ENCODE results near the gene CYB5R2. TPM values are rescaled to one million over a fixed set of nuclear protein-coding genes. Genes with fewer than 3 reads are reported as not detected.

CYB5R2 gene
- polyA plus RNA-seq, 1 of the 3 experiments (the other 2 are of a cell fraction): 0.20 TPM

DNA sequence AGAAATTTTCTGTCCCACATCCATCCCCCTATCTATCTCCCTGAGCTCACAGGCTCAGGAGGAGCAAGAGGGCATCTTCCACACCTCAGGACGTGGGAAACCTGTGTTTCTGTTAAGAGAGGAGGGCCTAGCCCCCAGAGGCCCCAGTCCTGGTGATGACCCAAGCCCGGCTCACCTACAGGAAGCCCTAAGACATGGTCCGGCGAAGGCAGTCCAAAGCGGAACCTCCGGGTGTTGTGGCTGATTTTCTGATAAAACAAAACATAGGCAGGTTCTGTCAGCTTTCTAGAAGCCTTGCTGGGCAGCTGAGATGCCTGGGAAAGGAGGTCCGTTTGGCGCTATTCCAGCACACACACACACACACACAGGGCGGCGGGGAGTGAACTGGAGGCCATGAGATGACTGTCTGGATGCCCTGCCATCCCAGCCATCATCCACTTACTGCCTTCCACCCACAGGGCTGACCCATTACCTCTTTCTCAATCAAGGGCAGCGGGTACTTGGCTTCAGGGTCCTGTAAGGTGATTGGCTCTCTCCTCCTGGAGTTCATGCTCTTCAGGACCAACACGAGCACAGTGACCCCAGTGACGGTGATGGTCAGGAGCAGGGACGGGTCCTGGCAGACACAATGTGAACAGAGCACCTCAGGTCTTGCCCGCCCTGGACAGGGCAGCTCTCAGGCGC lies 882 bp downstream of the CYB5R2 start:
- Histone ChIP-seq H3K4me2 (no peak overlapping the region), H3K4me1 (ENCODE audit: control insufficient read depth in 1 of 2, insufficient read depth in 2 of 2, low read depth in 1 of 2, low read length in 1 of 2) (peaks cover 0 to 7% of the 10 kb centered on the region in 2 experiments; a peak in 1 of 4 replicates), H3K4me3 (ENCODE audit: low read depth in 2 of 2, low read length in 1 of 2) (no peak overlapping the region), H3K9me2 (no peaks in the 10 kb centered on the region), H3K27ac (ENCODE audit: low read depth in 2 of 2, low read length in 1 of 2) (no peak overlapping the region), H3K36me3 (replicated peaks in 1 of 2; ENCODE audit: control insufficient read depth in 1 of 2, insufficient read depth in 2 of 2, low read length in 1 of 2) (no peaks in the 10 kb centered on the region), H3F3A (replicated peaks; ENCODE audit: insufficient read depth) (no peaks in the 10 kb centered on the region), H2AFZ (ENCODE audit: low read depth) (no peak overlapping the region), H4K20me1 (ENCODE audit: insufficient read depth) (no peaks in the 10 kb centered on the region), H3K9me3 (no peaks in the 10 kb centered on the region), H3K79me2 (ENCODE audit: insufficient read depth) (no peaks in the 10 kb centered on the region), H3K9ac (no peak overlapping the region), H3K27me3 (ENCODE audit: insufficient read depth) (peaks cover 19% of the 10 kb centered on the region; the same call in 1 of the 2 replicates)
- POLR2A ChIA-PET: no interaction called here
- TF ChIP-seq EZH2phosphoT487 (IDR thresholded peaks at IDR 0.05; ENCODE audit: borderline replicate concordance, low read depth): no peak
- no peak for TF ChIP-seq JUND (IDR thresholded peaks at IDR 0.05)
- TF ChIP-seq ELF1 (IDR thresholded peaks at IDR 0.05): no peak
- TF ChIP-seq, protein P1, sequence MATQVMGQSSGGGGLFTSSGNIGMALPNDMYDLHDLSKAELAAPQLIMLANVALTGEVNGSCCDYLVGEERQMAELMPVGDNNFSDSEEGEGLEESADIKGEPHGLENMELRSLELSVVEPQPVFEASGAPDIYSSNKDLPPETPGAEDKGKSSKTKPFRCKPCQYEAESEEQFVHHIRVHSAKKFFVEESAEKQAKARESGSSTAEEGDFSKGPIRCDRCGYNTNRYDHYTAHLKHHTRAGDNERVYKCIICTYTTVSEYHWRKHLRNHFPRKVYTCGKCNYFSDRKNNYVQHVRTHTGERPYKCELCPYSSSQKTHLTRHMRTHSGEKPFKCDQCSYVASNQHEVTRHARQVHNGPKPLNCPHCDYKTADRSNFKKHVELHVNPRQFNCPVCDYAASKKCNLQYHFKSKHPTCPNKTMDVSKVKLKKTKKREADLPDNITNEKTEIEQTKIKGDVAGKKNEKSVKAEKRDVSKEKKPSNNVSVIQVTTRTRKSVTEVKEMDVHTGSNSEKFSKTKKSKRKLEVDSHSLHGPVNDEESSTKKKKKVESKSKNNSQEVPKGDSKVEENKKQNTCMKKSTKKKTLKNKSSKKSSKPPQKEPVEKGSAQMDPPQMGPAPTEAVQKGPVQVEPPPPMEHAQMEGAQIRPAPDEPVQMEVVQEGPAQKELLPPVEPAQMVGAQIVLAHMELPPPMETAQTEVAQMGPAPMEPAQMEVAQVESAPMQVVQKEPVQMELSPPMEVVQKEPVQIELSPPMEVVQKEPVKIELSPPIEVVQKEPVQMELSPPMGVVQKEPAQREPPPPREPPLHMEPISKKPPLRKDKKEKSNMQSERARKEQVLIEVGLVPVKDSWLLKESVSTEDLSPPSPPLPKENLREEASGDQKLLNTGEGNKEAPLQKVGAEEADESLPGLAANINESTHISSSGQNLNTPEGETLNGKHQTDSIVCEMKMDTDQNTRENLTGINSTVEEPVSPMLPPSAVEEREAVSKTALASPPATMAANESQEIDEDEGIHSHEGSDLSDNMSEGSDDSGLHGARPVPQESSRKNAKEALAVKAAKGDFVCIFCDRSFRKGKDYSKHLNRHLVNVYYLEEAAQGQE (IDR thresholded peaks at IDR 0.05; ENCODE audit: low read depth, low read length): no peak
- TF ChIP-seq FOXM1 (IDR thresholded peaks at IDR 0.05; ENCODE audit: low read depth): no peak
- no peak for TF ChIP-seq NFIC (IDR thresholded peaks at IDR 0.05; ENCODE audit: borderline replicate concordance)
- TF ChIP-seq, protein P2, sequence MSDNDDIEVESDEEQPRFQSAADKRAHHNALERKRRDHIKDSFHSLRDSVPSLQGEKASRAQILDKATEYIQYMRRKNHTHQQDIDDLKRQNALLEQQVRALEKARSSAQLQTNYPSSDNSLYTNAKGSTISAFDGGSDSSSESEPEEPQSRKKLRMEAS (IDR thresholded peaks at IDR 0.05; ENCODE audit: low read depth): no peak
- TF ChIP-seq, protein P3, sequence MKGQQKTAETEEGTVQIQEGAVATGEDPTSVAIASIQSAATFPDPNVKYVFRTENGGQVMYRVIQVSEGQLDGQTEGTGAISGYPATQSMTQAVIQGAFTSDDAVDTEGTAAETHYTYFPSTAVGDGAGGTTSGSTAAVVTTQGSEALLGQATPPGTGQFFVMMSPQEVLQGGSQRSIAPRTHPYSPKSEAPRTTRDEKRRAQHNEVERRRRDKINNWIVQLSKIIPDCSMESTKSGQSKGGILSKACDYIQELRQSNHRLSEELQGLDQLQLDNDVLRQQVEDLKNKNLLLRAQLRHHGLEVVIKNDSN (IDR thresholded peaks at IDR 0.05; ENCODE audit: borderline replicate concordance, low read depth): no peak
- TF ChIP-seq, protein P4, sequence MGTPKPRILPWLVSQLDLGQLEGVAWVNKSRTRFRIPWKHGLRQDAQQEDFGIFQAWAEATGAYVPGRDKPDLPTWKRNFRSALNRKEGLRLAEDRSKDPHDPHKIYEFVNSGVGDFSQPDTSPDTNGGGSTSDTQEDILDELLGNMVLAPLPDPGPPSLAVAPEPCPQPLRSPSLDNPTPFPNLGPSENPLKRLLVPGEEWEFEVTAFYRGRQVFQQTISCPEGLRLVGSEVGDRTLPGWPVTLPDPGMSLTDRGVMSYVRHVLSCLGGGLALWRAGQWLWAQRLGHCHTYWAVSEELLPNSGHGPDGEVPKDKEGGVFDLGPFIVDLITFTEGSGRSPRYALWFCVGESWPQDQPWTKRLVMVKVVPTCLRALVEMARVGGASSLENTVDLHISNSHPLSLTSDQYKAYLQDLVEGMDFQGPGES (IDR thresholded peaks at IDR 0.05; ENCODE audit: low read depth, low read length): no peak
- TF ChIP-seq EP300 (IDR thresholded peaks at IDR 0.05; ENCODE audit: borderline replicate concordance in 1 of 2, low read depth in 1 of 2, low read length in 1 of 2): no peak
- TF ChIP-seq, protein P5, sequence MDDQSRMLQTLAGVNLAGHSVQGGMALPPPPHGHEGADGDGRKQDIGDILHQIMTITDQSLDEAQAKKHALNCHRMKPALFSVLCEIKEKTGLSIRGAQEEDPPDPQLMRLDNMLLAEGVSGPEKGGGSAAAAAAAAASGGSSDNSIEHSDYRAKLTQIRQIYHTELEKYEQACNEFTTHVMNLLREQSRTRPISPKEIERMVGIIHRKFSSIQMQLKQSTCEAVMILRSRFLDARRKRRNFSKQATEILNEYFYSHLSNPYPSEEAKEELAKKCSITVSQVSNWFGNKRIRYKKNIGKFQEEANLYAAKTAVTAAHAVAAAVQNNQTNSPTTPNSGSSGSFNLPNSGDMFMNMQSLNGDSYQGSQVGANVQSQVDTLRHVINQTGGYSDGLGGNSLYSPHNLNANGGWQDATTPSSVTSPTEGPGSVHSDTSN (IDR thresholded peaks at IDR 0.05): no peak
- TF ChIP-seq CHD2 (IDR thresholded peaks at IDR 0.05; ENCODE audit: low read length, partially characterized antibody): no peak
- TF ChIP-seq TAF1 (IDR thresholded peaks at IDR 0.05; ENCODE audit: borderline replicate concordance, low read depth, low read length): no peak
- TF ChIP-seq YY1 (IDR thresholded peaks at IDR 0.05; ENCODE audit: low read depth): no peak
- TF ChIP-seq, protein P6, sequence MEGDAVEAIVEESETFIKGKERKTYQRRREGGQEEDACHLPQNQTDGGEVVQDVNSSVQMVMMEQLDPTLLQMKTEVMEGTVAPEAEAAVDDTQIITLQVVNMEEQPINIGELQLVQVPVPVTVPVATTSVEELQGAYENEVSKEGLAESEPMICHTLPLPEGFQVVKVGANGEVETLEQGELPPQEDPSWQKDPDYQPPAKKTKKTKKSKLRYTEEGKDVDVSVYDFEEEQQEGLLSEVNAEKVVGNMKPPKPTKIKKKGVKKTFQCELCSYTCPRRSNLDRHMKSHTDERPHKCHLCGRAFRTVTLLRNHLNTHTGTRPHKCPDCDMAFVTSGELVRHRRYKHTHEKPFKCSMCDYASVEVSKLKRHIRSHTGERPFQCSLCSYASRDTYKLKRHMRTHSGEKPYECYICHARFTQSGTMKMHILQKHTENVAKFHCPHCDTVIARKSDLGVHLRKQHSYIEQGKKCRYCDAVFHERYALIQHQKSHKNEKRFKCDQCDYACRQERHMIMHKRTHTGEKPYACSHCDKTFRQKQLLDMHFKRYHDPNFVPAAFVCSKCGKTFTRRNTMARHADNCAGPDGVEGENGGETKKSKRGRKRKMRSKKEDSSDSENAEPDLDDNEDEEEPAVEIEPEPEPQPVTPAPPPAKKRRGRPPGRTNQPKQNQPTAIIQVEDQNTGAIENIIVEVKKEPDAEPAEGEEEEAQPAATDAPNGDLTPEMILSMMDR (IDR thresholded peaks at IDR 0.05): no peak
- TF ChIP-seq GABPA (IDR thresholded peaks at IDR 0.05; ENCODE audit: low read depth): no peak
- no peak for TF ChIP-seq MEF2A (IDR thresholded peaks at IDR 0.05; ENCODE audit: borderline replicate concordance, low read depth)
- TF ChIP-seq NRF1 (IDR thresholded peaks at IDR 0.05; ENCODE audit: low read depth, low read length): no peak
- CTCF ChIA-PET: interaction anchor here (1.5 to 2.0 kb wide), 3 partner anchors 96 to 230 kb away, joined by 3 to 8 read pairs (median 5); no protein-coding TSS in a partner anchor
- 78% methylated on average over 8 of the region's 16 CpGs for WGBS (ENCODE audit: low lambda C conversion rate)
- DNase-seq: no peak

Data from SK-N-SH (cell line).